Cardiac muscle cell (in vitro differentiated cells and primary cell): Measurements from ENCODE around the gene PDZRN3. TPM values are rescaled to one million over a fixed set of nuclear protein-coding genes. Genes with fewer than 3 reads are reported as not detected.
"Not testable (repeated sequence)": the region's sequence is repeated elsewhere in the genome, so short reads cannot be mapped to it uniquely, and the experiment has no call there.

Source experiments
- DNase-seq, 2 donors: peaks; one replicate each; pipeline versions ENCODE4 v3.0.0 to v3.0.0-alpha.2; 2010 to 2017; ENCODE audit warnings: low read depth in 1 of 2, low spot score in 1 of 2
- H3K27ac ChIP-seq: fragments of 200-600 bp; sonication (generic); 2 replicates; pipeline ENCODE4 v1.5.1; 2016
- H3K27me3 ChIP-seq: fragments of 200-600 bp; sonication (generic); 2 replicates; pipeline ENCODE4 v1.6.0; 2016; ENCODE audit warnings: control low read depth
- H3K36me3 ChIP-seq: fragments of 200-600 bp; sonication (generic); 2 replicates; pipeline ENCODE4 v1.5.1; 2016; ENCODE audit warnings: control low read depth
- H3K4me1 ChIP-seq: fragments of 200-600 bp; sonication (generic); 2 replicates; pipeline ENCODE4 v1.8.1; 2017; ENCODE audit warnings: low read depth, mild to moderate bottlenecking, mixed run types
- H3K4me3 ChIP-seq: fragments of 200-600 bp; sonication (generic); 2 replicates; pipeline ENCODE4 v1.5.1; 2016; ENCODE audit warnings: mild to moderate bottlenecking
- H3K9me3 ChIP-seq: fragments of 200-600 bp; sonication (generic); 2 replicates; pipeline ENCODE4 v1.5.1; 2017; ENCODE audit warnings: low read depth, mild to moderate bottlenecking, control low read depth
- polyA plus RNA-seq: library from polyadenylated mRNA; unstranded; fragments of >200 nt; fragmentation: Nextera tagmentation; extraction: Ambion mirVana; gene quantifications from 2 replicates; pipeline ENCODE4 v1.2.1, GENCODE V29; 2016
- total RNA-seq: library from RNA; depleted of rRNA; stranded (reverse); fragments of >200 nt; gene quantifications from 2 replicates; pipeline ENCODE4 v1.2.3, GENCODE V29; 2016
- TF ChIP-seq, protein P1 (sequence below): IDR thresholded peaks from 2 replicates; pipeline ENCODE4 v1.5.1; 2012; ENCODE audit warnings: low read depth, mild to moderate bottlenecking, low read length

The PDZRN3 gene
- total and polyA plus RNA-seq, 2 experiments from 2014 or later = 63.9 to 94.7 TPM

DNA sequence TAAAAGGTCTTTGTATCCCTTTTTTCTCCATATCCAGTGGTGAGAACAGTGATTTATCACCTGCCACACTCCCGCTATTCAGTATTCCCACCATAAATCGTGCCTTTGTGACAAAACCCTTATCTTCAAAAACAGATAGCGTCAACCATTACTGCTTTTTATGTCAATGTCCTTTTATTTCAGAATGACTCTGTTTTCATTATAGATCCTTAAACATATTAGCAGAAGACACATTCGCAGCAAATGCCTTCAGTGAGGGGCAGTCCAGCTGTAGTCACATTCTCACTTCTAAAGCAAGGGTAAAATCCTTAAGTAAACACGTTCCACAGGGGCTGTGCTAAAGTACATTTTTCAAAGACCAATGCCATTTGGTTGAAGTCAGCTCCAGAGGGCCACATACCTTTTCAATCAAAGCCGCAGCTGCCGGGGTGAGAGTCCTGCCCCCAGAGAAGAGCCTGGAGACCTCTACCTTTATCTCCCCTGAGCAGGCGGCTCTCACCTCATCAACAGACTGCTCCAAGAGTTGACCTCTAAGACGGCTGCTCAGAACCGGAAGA is 53.4 kb downstream of the PDZRN3 start:
- no peaks in the 10 kb centered on the region for H3K27me3 ChIP-seq
- DNase-seq = peak in 1 of 2 donors; percentile 55
- peaks cover 33% of the 10 kb centered on the region for H3K4me1 ChIP-seq
- H3K27ac ChIP-seq = peak overlapping the region; percentile 66
- TF ChIP-seq, protein P1, sequence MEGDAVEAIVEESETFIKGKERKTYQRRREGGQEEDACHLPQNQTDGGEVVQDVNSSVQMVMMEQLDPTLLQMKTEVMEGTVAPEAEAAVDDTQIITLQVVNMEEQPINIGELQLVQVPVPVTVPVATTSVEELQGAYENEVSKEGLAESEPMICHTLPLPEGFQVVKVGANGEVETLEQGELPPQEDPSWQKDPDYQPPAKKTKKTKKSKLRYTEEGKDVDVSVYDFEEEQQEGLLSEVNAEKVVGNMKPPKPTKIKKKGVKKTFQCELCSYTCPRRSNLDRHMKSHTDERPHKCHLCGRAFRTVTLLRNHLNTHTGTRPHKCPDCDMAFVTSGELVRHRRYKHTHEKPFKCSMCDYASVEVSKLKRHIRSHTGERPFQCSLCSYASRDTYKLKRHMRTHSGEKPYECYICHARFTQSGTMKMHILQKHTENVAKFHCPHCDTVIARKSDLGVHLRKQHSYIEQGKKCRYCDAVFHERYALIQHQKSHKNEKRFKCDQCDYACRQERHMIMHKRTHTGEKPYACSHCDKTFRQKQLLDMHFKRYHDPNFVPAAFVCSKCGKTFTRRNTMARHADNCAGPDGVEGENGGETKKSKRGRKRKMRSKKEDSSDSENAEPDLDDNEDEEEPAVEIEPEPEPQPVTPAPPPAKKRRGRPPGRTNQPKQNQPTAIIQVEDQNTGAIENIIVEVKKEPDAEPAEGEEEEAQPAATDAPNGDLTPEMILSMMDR = no peak
- no peaks in the 10 kb centered on the region for H3K9me3 ChIP-seq
- H3K4me3 ChIP-seq = no peak overlapping the region
- H3K36me3 ChIP-seq = no peaks in the 10 kb centered on the region

DNA sequence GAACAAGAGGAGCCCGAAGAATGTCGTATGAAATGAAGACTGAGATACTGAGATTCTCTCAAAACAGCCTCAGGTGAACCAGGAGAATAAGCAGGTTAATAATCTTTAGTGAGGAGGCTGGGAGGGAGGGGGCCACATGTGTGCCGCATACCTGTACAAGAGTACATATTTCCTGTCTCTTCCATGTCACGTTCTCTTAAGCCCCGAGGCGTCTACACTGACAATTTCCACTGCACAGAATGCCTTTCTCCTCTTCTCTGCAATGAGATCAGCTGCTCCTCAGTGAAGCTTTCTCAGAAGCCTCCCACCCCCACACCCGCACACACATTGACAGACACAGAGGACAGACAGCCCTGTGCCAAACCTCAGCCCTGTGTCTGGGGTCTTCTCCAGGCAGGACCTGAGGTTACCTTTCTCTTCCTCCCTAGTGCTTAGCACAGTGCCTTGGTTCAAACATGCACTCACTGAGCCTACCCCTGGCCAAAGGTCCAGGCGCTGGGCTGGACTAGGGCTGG is 55.4 kb downstream of the PDZRN3 start:
- TF ChIP-seq, protein P1 = no peak

DNA sequence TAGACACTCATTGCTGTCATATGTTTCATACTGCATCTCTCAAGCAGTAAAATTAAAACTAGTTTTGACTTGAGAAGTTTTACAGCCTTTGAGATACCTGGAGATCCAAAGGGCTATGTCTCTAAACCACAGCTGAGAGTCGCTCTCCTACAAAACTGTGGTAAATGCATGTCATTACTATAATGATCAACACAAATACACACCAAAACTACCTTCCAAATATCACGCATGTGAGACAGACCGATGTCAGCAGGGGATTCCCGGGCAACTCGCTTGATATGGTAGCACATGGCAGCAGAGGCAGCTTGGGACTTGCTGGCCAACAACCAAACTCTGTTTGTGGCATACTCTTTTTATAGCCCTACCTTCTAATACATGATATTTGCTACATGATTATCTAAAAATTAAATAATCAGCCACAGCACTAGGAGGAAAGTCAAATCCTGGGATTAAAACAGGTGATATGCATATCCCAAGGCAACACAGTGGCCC is 56.3 kb downstream of the PDZRN3 start:
- no peak for DNase-seq
- TF ChIP-seq, protein P1 = no peak
- Histone ChIP-seq H3K36me3 (no peaks in the 10 kb centered on the region), H3K9me3 (no peaks in the 10 kb centered on the region), H3K4me1 (peaks cover 27% of the 10 kb centered on the region), H3K4me3 (no peak overlapping the region), H3K27ac (no peak overlapping the region), H3K27me3 (no peaks in the 10 kb centered on the region)

More for the DNA sequence above, 55.4 kb downstream of the PDZRN3 start:
- DNase-seq = no peak
- no peaks in the 10 kb centered on the region for H3K36me3 ChIP-seq
- no peaks in the 10 kb centered on the region for H3K9me3 ChIP-seq
- H3K27ac ChIP-seq = no peak overlapping the region
- H3K4me3 ChIP-seq = no peak overlapping the region
- peaks cover 33% of the 10 kb centered on the region for H3K4me1 ChIP-seq
- no peaks in the 10 kb centered on the region for H3K27me3 ChIP-seq

DNA sequence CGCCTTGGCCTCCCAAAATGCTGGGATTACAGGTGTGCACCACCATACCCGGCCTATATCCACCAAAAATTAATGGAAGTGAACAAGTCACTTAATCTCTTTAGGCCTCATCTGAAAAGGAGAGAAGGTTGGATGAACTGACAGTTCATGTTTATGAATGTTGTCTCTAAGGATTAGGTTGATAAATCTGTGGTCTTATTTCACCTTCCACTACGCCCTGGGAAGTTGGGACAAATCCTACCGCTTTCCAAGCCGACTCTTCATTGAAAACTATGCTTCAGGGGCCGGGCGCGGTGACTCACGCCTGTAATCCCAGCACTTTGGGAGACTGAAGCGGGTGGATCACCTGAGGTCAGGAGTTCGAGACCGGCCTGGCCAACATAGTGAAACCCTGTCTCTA is 59.4 kb downstream of the PDZRN3 start:
- not testable (repeated sequence) for H3K36me3 ChIP-seq, H3K9me3 ChIP-seq, H3K4me3 ChIP-seq, H3K27me3 ChIP-seq, H3K4me1 ChIP-seq, DNase-seq, H3K27ac ChIP-seq

DNA sequence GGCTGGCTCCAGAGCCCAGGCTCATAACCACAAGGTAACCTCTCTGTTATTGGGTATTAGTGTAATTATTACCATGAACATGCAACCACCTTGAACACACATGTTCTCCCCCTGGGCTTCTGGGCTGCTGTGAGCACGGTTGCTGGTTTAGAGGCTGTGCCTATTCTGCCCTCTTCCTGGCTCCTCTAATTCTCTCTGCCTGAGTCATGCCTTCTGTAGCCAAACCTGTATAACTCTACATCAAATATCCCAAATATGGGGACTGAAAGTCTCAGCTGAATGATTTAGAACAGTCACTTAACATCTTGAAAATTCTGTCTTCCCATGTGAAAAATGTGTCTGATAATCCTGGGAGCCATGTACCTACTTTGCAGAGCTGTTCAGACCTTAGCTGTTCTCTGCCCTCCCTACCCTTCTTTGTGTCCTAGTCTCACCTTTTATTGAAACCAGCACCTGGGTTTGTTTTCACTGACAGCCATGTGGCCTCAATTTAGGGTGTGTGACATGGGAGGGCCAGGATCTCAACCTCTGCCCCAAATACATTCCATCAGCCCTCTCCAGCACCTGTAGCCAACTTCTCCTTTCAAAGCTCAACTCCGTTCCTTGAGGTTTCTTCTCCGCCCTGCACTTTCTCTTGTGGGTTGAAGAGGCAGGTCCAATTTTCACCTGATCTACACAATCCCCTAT is 60.7 kb downstream of the PDZRN3 start:
- no peak for DNase-seq
- Histone ChIP-seq H3K27me3 (no peaks in the 10 kb centered on the region), H3K9me3 (no peaks in the 10 kb centered on the region), H3K36me3 (no peaks in the 10 kb centered on the region), H3K27ac (no peak overlapping the region), H3K4me1 (peaks cover under 1% of the 10 kb centered on the region), H3K4me3 (no peak overlapping the region)
- TF ChIP-seq, protein P1 = no peak

DNA sequence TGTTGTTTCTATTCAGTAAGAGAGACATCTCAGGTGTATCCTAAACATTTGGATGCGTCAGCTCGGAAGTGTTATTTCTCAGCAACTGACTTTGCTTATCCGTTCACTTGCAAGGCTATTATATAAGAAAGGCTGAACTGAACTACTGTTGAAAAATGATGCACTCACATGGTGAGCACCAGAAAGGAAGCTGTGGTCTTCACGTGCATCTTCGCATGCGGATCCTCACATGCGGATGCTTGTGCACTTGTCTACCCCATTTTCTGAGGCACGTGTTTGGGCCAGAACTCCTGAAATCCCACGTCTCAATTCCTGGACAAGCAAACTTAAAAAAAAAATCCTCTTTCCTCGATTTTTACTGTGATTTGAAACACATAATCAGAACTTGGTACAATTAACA is 63.2 kb downstream of the PDZRN3 start:
- H3K9me3 ChIP-seq = no peaks in the 10 kb centered on the region
- H3K4me1 ChIP-seq = peaks cover 17% of the 10 kb centered on the region
- no peak overlapping the region for H3K27ac ChIP-seq
- DNase-seq = no peak
- no peaks in the 10 kb centered on the region for H3K36me3 ChIP-seq
- no peaks in the 10 kb centered on the region for H3K27me3 ChIP-seq
- TF ChIP-seq, protein P1 = no peak
- H3K4me3 ChIP-seq = no peak overlapping the region
